SK-N-SH (cell line): ENCODE measurements around the gene TRH. TPM values are rescaled to one million over a fixed set of nuclear protein-coding genes. Genes with fewer than 3 reads are reported as not detected.

Experiments used
- CTCF ChIA-PET: fragments of 300-600, 350-600 bp; formaldehyde crosslinking; extraction: SDS; loops from one replicate; lab custom pipeline; 2021; lab: Yijun Ruan, JAX
- POLR2A ChIA-PET: fragments of 350-600 bp; sonication (Branson Sonifier 250); formaldehyde crosslinking; extraction: SDS; loops from one replicate; lab custom pipeline; 2020; ENCODE audit warnings: antibody characterized with exemption, inconsistent platforms; lab: Yijun Ruan, JAX
- DNase-seq: peaks from one replicate; pipeline ENCODE4 v3.0.0; 2012
- H2AFZ ChIP-seq: fragments of 200-600 bp; sonication (generic); 2 replicates; pipeline ENCODE4 v1.8.1; 2016; ENCODE audit warnings: antibody characterized with exemption, mild to moderate bottlenecking, low read depth
- H3F3A ChIP-seq: fragments of 200-600 bp; sonication (generic); replicated peaks from 2 replicates; pipeline ENCODE3; 2016; ENCODE audit warnings: antibody characterized with exemption, mild to moderate bottlenecking; ENCODE audit not compliant: insufficient read depth
- H3K27ac ChIP-seq, 2 experiments: fragments of 200-500 bp in 1 of 2; fragments of 200-600 bp in 1 of 2; sonication (Bioruptor generic) in 1 of 2; sonication (generic), shearing (Covaris generic) in 1 of 2; 2 replicates each; pipeline versions ENCODE4 v1.5.1 to v1.6.1; 2014 to 2016; ENCODE audit warnings: low read depth in 2 of 2, inconsistent platforms in 1 of 2, low read length in 1 of 2, mild to moderate bottlenecking in 1 of 2, mixed read lengths in 1 of 2
- H3K27me3 ChIP-seq: fragments of 200-600 bp; sonication (generic), shearing (Covaris generic); 2 replicates; pipeline ENCODE4 v1.6.1; 2016; ENCODE audit warnings: mixed run types; ENCODE audit not compliant: insufficient read depth
- H3K36me3 ChIP-seq, 2 experiments: fragments of 200-500 bp in 1 of 2; fragments of 200-600 bp in 1 of 2; sonication (Bioruptor generic) in 1 of 2; sonication (generic) in 1 of 2; replicated peaks in 1 of 2; 2 replicates each; pipeline versions ENCODE3 to v1.5.1; 2014 to 2016; ENCODE audit warnings: low read length in 1 of 2, mild to moderate bottlenecking in 1 of 2; ENCODE audit not compliant: insufficient read depth in 2 of 2, control insufficient read depth in 1 of 2
- H3K4me1 ChIP-seq, 2 experiments: fragments of 200-500 bp in 1 of 2; fragments of 200-600 bp in 1 of 2; sonication (Bioruptor generic) in 1 of 2; sonication (generic), shearing (Covaris generic) in 1 of 2; 2 replicates each; pipeline versions ENCODE4 v1.5.1 to v1.6.1; 2014 to 2016; ENCODE audit warnings: low read depth in 1 of 2, low read length in 1 of 2, mixed run types in 1 of 2; ENCODE audit not compliant: insufficient read depth in 2 of 2, control insufficient read depth in 1 of 2
- H3K4me2 ChIP-seq: fragments of 200-600 bp; sonication (generic), shearing (Covaris generic); 2 replicates; pipeline ENCODE4 v1.6.1; 2017; ENCODE audit warnings: mixed run types
- H3K4me3 ChIP-seq, 2 experiments: fragments of 200-500 bp in 1 of 2; fragments of 200-600 bp in 1 of 2; sonication (Bioruptor generic) in 1 of 2; sonication (generic), shearing (Covaris generic) in 1 of 2; 2 replicates each; pipeline versions ENCODE4 v1.5.1 to v1.8.1; 2014 to 2016; ENCODE audit warnings: low read depth in 2 of 2, inconsistent platforms in 1 of 2, low read length in 1 of 2, mild to moderate bottlenecking in 1 of 2, mixed read lengths in 1 of 2, moderate library complexity in 1 of 2
- H3K79me2 ChIP-seq: fragments of 200-600 bp; sonication (generic); 2 replicates; pipeline ENCODE4 v1.8.1; 2017; ENCODE audit warnings: mild to moderate bottlenecking; ENCODE audit not compliant: insufficient read depth
- H3K9ac ChIP-seq: fragments of 200-600 bp; sonication (generic); 2 replicates; pipeline ENCODE4 v1.6.1; 2017; ENCODE audit warnings: mixed run types
- H3K9me2 ChIP-seq: fragments of 200-600 bp; sonication (generic); 2 replicates; pipeline ENCODE4 v1.6.1; 2017; ENCODE audit warnings: mixed run types
- H3K9me3 ChIP-seq: fragments of 200-600 bp; sonication (generic); 2 replicates; pipeline ENCODE4 v1.6.1; 2017; ENCODE audit warnings: mixed run types, mild to moderate bottlenecking, moderate library complexity
- H4K20me1 ChIP-seq: fragments of 200-600 bp; sonication (generic); 2 replicates; pipeline ENCODE4 v1.6.1; 2017; ENCODE audit warnings: mild to moderate bottlenecking, mixed run types; ENCODE audit not compliant: insufficient read depth
- ELF1 ChIP-seq: IDR thresholded peaks from 2 replicates; pipeline ENCODE4 v1.4.0; 2012
- EP300 ChIP-seq, 2 experiments: IDR thresholded peaks; 2 replicates each; pipeline versions ENCODE4 v1.4.0 to v1.6.1; 2012; ENCODE audit warnings: borderline replicate concordance in 1 of 2, low read depth in 1 of 2, low read length in 1 of 2
- FOSL2 ChIP-seq: IDR thresholded peaks from 2 replicates; pipeline ENCODE4 v1.4.0; 2012; ENCODE audit warnings: low read depth, mild to moderate bottlenecking, moderate library complexity, borderline replicate concordance
- IRF3 ChIP-seq: fragments of 150-350 bp; IDR thresholded peaks from 2 replicates; pipeline ENCODE4 v1.6.1; 2016; ENCODE audit warnings: mild to moderate bottlenecking, low read depth, low read length
- NFIC ChIP-seq: IDR thresholded peaks from 2 replicates; pipeline ENCODE4 v1.4.0; 2012; ENCODE audit warnings: borderline replicate concordance
- PBX3 ChIP-seq: IDR thresholded peaks from 2 replicates; pipeline ENCODE4; 2012
- RCOR1 ChIP-seq: fragments of 150-350 bp; IDR thresholded peaks from 2 replicates; pipeline ENCODE4 v1.6.1; 2017; ENCODE audit warnings: antibody characterized with exemption, low read length
- REST ChIP-seq: IDR thresholded peaks from 2 replicates; pipeline ENCODE4 v1.6.1; 2012; ENCODE audit warnings: mild to moderate bottlenecking, low read depth, low read length, moderate library complexity
- WGBS: methylation state at CpG from one replicate; pipeline ENCODE4 v1.1.6; 2017; ENCODE audit warnings: low lambda C conversion rate; 5-methylcytosine and 5-hydroxymethylcytosine counted together
- polyA plus RNA-seq, 3 experiments: library from polyadenylated mRNA; depleted of rRNA; stranded (reverse); fragments of >200 nt; gene quantifications; 2 replicates each; pipeline ENCODE4 v1.2.3, GENCODE V29; 2012

TRH gene
- polyA plus RNA-seq, 1 of the 3 experiments (the other 2 are of a cell fraction), result not detected

- TF ChIP-seq REST, result no peak
These were observed 11.9 kb upstream of the TRH start (continued) for GRCh38 chr3:129962600-129962999.

- Histone ChIP-seq H2AFZ (no peak overlapping the region), H3K4me3 (no peak overlapping the region), H4K20me1 (no peaks in the 10 kb centered on the region), H3K9me2 (no peaks in the 10 kb centered on the region), H3K4me1 (no peaks in the 10 kb centered on the region), H3F3A (no peaks in the 10 kb centered on the region), H3K79me2 (no peaks in the 10 kb centered on the region), H3K27ac (no peak overlapping the region), H3K36me3 (no peaks in the 10 kb centered on the region), H3K27me3 (no peaks in the 10 kb centered on the region; the same call in 1 of the 2 replicates), H3K4me2 (no peak overlapping the region), H3K9ac (no peak overlapping the region), H3K9me3 (no peaks in the 10 kb centered on the region)
- POLR2A ChIA-PET, result no interaction called here
- CTCF ChIA-PET, result interaction anchor here (0.7 kb wide), 1 partner anchor 9 kb away, joined by 3 read pairs; no protein-coding TSS in a partner anchor
- no peak for DNase-seq
- TF ChIP-seq NFIC, result no peak
- no peak for TF ChIP-seq FOSL2
- no peak for TF ChIP-seq RCOR1
- TF ChIP-seq EP300 (IDR thresholded peaks at IDR 0.05; ENCODE audit: borderline replicate concordance in 1 of 2, low read depth in 1 of 2, low read length in 1 of 2), result no peak
- no peak for TF ChIP-seq REST
- no peak for TF ChIP-seq IRF3
- TF ChIP-seq PBX3, result no peak
- TF ChIP-seq ELF1, result no peak
- WGBS, result 21% methylated on average over 2 of the region's 2 CpGs
These were observed 8.6 kb upstream of the TRH start for GRCh38 chr3:129965937-129966336.
